DMS53 (cell line): ENCODE results near the gene PLCL1.

ENCODE experiments used
- DNase-seq: peaks from one replicate; lab custom pipeline; 2025; lab: John Stamatoyannopoulos, UW

PLCL1 gene

DNA sequence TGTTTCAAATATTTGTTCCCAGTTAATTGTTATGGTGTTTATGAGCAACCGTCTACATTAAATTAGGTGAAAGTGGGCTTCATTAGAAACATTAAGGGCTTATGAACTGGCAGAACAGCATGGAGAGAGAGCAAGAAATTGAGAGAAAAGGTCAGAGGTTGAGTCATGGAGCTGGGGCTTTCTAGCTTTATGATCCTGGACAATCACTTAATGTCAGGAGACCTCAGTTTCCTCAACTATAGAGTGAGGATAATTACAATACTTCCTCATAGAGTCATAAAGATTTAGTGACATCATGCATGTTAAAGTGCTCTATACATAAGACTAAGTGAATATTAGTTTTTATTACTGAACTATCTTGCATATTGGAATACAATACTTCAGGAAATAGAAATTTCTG lies 83.9 kb downstream of the PLCL1 start:
- DNase-seq: peak; percentile 21

DNA sequence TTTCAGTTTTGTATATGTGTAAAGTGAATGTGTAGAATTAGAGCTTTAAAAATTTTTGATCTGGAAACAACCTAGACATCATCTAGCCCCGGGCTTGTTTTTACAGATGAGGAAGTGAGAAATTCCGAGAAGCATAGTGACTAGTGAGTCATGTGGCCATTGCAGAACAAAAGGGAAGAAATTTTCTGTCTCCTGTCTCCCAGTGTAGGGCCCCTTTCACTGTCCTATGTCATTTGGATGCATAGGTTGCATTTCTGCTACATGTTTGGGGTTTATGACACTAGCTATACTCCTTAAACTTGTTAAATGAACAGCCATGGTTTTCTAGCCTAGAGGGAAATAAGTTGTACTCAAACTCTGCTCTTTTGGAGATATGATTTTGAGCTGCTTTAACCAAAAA lies 84.6 kb downstream of the PLCL1 start:
- DNase-seq: peak; percentile 75

DNA sequence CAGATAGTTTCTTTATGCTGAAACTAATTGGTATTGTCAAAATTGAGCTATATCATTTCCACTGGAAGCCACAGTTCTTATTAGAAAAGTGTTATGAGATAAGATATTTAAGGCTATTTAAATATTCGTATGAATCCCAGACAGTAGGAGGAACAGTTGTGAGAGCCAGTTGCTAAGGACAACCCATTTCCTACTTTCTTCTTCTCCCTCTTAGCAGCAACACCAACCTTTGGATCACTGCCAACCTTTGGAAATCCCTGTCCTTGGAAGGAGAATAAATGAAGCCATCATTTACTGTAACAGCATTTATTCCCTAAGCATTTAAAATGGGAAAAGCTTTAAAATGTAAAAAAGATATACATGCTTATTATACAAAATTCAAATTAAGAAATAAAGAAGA lies 85.8 kb downstream of the PLCL1 start:
- peak; percentile 34 for DNase-seq

DNA sequence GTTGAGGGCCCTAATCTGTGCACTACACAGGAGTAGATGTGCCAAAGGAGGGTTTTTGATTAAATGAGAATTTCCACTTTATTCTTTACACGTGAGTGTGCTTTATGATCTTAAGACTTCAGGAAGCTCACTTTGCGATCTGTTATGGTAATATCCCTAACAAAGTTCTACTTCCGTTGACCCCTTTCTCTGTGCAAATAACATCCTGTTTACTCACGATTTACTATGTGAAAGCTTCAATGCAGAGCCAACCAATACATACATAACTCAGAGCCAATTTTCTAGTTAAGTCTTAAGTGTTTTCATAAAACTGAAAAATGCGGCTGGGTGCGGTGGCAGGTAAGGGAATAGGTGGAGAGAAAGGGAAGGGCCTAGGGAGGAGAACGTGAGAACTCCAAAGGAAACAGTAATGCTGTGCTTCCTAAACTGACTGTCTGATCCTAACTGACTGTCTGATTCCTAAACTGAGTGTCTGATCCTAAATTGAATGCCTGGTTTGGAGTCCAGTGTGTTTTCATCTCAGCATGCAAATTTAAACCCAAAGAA lies 87.6 kb downstream of the PLCL1 start:
- no peak for DNase-seq

DNA sequence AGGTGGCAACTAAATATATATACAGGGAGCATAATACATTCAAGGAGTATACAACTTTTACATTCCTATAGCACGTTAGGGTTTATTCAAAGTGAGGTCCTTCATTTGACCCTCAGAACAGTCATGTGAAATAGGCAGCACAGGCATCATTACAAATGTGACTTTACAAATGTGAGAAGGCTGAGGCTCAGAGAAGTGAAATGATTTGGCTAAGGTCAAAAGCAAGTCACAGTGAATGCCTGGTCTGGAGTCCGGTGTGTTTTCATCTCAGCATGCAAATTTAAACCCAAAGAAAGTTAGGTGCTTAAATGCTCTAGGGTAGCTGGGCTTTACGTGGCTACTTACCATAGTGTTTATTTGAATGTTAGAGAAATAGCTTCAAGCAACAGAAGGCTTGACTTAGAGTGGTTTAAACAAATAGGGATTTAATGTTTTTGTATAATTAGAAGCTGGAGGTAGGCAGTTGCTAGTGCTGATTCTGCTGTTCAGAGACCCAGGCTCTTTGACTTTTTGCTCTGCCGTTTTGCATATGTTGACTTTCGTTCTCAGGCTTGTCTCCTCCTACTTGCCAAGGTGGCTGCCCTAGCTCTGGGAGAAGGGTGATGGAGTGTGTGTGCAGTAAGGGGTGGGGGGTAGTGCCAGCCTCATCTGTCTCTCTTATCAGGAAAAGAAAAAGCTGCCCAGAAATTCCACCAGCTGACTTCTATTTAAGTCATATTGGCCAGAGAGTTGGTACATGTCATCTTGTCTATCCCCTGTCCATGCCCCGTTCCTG lies 89.2 kb downstream of the PLCL1 start:
- DNase-seq: no peak

DNA sequence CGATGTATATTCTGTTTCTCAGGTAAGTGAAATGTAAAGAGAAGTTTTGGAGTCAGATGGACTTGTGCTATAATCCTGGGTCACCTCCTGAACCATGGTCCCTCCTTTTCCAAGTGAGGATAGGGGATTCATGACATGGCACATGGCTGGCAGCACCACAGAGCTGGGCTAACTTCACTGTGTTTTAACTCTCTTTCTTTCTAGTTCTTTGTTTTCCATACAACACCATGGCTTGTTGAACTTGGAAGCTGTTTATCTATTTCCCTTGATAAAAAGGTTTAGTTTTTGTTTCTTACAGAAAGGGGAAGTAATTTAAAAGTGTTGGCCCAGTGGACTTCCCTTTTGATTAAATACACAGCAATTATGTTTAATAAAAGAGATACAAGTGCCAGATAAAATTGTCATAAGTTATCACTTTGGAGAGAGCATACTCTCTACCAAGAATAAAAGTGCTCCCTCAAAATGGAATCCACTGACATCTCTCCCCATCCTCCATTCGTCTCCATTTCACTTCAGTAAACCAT lies 90.4 kb downstream of the PLCL1 start:
- DNase-seq: no peak

DNA sequence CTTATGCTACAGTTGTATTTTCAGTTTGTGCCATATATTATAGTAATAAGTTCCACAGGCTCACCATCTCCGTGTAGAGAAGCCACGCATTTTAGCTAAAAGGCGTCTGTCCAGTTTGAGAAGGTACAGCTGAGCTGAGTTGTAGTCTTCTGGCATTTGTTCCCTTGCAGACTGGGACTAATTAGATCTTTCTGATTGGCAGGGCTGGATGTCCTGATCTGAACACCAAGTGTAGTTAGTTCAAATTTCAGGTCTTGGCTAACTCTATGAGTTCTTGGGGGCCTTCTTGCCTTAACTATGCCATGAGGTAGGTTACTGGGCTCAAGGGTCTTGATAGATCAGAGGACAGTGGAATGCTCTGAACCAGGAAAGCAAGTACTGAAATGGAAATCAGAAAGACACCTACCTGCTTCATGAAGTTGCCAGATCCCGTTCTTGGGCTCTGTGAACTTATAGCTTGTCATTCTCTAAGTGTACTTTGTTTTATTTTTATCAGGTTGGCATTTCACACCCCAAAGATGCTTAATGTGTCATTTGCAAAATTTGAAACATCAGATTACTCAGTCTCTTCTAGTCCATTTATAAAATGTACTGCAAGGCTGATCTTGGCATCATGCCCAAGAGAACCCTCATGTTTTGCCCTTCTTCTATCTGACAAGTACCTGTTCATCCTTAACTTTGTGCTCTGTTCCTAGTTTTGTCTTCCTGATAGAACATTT lies 93.7 kb downstream of the PLCL1 start:
- DNase-seq: no peak

DNA sequence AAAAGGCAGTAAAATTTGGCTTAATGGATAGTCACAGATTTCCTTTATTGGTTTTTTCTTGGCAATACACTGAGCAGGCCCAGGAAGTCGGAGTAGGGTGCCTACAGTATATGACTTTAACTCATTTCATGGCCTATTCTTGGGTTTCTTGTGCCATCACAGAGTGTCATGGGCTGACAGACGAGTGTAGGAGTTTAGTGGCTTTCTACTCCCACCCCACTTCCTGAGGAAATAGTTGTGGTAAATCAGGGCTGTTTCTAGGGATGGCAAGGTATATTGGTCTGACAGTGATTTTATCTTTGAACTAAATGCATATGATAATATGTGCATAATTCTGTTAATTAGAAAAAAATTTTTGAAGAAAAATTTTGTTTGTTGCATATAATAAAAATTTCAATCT lies 100.1 kb downstream of the PLCL1 start:
- DNase-seq: no peak

DNA sequence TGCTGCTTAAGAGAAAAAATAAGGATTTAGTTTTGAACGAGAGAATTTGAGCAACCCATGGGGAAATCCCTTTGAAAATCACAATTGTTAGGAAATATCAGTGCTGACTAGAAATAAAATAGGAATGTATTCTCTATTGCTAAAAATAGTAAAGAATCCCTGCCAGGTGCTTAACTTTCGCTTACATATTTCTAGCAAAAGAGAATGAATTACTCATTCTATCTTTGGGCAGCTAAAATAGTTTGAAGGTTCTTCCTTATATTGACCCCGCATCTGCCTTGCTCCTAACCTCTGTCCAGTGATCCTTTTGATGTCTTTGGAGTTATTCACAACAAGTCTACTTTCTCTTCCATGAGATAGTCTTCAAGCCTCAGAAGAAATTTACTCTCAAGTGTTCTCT lies 103.8 kb downstream of the PLCL1 start:
- DNase-seq: no peak

DNA sequence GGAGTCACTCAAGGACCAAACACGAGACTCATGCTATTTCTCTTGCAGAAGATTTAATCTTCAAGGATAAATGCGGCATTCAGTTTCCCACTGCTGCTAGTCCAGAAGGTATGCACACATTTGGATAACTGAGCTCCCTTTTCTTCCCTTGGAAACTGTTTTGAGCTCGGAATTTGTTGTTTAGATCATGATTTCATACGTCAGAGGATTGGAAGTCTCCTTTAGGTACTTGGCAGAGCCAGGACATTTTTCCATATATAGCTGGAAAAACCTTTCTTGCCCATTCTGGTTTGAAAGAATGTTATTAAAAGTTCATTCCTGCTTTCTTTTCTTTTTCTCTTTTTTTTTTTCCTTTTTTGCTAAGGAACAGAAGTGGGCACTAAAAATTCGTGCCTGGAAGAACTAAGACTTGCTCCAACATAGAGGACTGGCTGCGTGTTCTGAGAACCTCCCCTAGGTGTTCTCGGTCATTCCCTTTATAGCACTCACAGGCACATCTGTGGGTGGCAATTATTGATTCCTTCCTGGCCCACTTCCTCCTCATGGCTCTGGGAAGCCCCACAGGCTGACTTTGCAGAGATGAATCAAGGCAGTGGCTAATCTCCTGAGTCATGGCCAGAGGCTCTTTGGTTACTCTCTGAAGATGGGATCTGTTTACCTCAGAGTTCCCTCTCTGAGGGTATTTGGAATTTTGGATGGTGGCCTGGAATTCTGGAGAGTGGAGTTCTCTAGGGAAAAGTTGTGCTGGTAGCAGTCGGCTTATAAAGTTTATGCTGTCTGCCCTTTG lies 104.8 kb downstream of the PLCL1 start:
- no peak for DNase-seq

DNA sequence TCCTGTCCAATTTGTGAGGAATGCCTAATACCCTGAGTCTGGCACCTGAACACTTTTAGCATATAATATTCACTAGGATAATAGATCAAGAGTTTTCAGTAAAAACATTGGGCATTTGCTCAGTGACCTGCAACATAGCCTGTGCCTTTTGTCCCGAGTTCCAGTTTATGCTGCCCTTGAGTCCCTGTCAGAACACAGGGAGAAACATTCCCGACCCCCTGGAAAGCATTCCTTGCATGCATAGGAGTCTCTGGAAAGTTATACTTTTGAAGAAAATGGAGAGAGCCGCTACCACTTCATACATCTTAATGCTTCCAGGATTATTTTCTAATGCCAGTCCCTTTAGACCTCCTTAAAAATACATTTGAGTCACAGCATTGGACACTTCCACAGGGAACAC lies 107.3 kb downstream of the PLCL1 start:
- no peak for DNase-seq

DNA sequence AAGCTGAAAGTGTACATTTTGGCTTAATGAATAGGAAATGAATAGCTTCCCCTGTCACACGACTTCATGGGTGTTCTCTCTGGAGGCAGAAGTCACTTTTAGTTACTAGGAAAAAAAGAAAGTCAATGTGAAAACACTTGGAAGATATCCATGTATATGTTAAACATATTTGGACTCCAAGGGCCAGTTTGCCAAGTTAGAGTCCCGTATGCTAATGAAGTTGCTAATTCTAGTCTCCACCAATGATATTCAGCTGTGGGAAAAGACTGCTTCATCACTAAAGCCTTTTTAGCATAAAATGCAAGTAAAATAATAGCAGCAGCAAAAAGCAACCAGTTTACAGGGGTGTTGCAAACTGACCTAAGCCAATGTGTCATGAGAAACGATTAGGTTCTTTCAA lies 108.7 kb downstream of the PLCL1 start:
- no peak for DNase-seq

DNA sequence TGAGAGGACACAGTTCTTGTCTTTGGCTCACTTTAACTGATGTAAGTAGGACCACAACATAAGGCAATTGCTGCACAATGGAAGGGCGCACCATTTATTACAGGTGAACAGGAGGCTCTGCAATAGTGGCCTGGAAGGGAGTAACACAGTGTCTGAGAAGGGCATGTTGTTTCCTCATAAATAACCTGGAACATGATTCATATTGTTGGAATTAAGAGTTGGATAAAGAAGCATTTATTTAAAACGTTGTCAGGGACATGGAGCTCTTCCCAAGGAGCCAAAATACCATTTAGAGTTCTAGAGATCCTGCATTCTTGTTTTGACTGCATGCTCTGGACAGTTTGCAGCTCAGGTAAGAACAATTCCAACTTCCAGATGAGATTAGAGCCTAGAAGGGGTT lies 110.4 kb downstream of the PLCL1 start:
- DNase-seq: no peak

DNA sequence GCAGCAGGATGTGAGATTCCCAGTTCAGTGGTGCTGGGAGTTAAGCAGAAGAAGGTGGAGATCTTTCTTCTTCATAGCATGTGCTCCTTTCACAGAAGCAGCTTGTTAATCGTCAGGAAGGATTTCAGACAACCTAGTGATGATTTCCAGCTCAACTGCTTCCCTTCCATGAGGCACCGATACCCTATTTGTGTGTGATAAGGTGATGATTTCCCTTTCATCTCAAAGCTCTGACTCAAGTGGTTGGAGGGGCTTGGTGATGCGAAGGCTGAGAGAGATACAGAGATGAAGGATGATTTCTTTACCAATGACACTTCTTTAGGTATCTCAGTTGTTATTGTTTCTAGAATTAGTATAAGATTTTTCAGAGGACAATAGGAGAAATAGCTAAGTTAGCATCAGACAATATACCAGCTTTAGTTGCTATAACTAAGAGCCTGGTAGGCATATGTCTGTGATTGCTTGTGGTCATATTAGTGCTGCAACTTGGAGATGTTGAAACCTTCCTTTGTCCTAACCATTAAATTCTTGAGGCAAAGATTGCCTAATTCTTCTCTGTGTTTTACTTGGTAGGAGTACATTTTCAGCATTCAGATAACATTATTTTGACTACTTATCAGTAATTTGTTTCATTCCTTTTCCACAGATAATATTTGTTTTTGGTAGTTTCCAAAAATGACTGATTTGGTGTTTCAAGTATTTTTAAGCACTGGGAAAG lies 111.3 kb downstream of the PLCL1 start:
- no peak for DNase-seq

DNA sequence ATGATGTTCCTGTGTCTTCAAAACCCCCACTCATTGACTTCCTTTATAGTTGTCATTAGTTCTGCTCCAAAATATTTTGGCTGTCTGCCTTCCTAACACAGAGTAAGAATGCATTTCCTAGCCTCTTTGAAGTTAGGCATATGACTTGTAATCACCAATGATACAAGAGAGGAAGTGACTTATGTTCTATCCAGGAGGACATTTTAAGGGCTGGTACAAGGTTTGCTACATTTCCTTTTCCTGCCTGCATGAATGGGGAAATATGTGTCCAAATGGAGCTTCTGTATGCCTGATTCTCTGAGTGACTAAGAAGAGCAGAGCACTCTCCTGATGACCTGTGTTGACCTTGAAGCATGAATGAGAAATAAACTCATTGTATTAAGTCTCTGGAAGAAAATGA lies 115.1 kb downstream of the PLCL1 start:
- DNase-seq: no peak

DNA sequence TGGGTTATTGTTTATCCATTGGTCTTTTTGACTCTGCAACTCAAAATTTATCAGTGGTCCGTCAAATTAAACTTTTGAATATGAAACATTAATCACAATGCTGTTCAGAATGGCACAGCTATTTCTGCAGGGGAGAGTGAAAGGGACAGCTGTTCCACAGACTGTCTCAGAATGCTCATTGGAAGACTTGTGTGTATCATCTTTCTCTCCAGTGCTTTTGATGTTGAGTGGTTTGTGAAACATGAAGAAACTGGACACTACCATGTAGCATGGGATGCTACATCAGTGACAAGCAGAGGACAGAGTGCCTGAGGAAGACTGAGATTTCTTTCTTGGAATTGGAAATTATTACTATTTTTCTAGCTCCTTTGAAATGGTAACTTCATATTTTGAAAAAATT lies 115.7 kb downstream of the PLCL1 start:
- DNase-seq: no peak

DNA sequence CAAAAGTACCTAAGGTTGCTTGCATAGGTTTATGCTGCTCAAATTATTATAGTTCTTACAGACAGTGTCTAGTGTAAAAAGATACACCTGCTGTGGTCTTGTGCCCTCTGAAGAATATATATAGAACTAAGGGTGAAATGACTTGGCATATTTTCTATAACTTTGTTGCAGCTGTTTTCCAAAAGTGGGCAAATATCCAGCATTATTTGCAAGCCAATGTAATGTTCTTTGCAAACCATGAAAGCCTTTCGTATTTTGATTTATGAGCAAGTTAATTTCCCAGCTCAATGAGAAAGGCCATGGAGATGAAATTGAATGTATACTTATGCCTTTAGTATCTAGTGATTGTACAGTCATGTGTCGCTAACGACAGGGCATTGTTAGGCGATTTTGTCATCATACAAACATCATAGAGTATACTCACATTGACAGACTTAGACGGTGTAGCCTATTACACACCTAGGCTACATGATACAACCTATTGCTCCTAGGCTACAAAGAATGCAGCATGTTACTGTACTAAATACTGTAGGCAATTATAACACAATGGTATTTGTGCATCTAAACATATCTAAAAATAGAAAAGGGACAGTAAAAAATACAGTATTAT lies 116.3 kb downstream of the PLCL1 start:
- no peak for DNase-seq

DNA sequence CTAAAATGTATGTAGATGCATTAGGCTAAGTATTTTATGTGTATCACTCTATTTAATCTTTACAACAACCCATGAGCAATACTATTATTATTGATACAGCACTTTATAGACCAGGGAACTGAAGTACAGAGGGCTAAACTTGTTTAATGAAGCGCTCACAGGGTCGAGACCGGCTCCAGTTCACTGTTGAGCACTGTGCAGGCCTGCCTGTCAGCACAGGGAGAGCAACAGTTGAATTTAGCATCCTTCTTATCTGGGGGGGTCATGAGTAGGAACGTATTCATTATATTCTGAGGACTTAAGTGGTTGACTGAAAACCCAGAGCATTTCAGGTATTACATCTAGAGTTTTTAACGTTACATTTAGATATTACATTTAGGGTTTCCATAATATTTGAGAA lies 120.1 kb downstream of the PLCL1 start:
- no peak for DNase-seq

DNA sequence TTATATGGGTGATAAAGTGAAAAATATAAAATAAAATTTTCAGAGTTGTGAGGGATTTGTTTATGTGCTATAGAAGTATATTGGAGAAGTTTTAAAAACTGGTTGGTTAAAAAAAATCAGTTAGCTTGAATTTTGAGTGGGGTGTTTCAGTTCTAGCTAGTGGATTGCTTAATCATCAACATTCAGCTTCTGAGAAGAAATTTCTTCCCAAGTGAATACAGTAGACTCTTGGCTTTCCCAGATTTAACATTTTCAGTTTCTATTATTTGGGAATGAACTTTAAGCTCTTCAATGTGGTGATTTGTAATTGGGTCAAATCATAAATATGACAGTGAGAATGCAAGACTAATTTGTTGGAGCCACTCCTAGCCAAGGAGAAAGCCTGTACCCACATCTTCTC lies 120.8 kb downstream of the PLCL1 start:
- DNase-seq: no peak

DNA sequence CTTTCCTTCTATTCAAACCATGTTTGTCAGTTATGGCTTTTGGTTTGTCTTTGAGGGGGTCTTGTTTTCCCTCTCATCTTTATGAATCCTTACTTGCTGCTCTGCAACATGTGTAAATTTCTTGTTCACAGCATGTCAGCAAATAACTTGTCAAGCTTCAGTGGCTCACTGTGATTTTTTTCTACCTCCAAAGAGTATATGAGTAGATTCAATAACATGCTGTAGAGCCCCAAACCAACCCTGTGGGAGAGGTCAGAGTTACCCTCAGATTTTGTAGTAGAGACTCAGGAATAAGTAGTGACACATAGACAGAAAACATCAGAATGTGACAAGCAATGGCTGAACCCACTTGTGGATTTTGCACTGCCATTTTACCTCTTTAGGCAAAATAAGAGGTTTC lies 121.6 kb downstream of the PLCL1 start:
- no peak for DNase-seq

DNA sequence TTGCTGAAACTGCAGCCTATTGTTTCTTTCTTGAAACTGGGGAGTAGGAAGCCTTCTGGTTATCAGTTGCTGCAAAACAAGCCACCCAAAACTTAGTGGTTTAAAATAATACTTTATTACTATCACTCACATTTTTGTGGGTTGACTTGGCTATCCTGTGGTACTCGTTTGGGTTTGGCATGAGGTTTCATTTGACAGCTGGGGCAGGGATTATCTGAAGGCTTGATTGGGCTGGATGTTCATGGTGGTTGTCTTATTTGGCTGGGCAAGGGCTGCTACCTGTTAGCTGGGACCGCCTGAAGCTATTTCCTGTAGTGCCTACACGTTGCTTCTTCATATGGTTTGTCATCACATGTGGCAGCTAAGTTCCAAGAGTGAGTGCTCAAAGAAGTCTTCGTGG lies 122.3 kb downstream of the PLCL1 start:
- no peak for DNase-seq
